Esophagus (tissue), 2 donors: Measurements from ENCODE around the gene ZNF853. TPM values are rescaled to one million over a fixed set of nuclear protein-coding genes. Genes with fewer than 3 reads are reported as not detected.

Experiments
- H3K27ac ChIP-seq, 2 donors: one replicate each; pipeline ENCODE4 v1.5.1; 2013; ENCODE audit warnings: low read depth in 2 of 2, mild to moderate bottlenecking in 2 of 2, inconsistent platforms in 1 of 2, low read length in 1 of 2, moderate library complexity in 1 of 2
- H3K27me3 ChIP-seq, 2 donors: one replicate each; pipeline ENCODE4 v1.6.1; 2013; ENCODE audit warnings: low read length in 2 of 2, control low read depth in 1 of 2, mild to moderate bottlenecking in 1 of 2; ENCODE audit not compliant: insufficient read depth in 2 of 2, control insufficient read depth in 1 of 2
- H3K36me3 ChIP-seq, 2 donors: one replicate each; pipeline ENCODE4 v1.6.1; 2013; ENCODE audit warnings: low read length in 1 of 2; ENCODE audit not compliant: control insufficient read depth in 2 of 2, insufficient read depth in 2 of 2
- H3K4me1 ChIP-seq, 2 donors: one replicate each; pipeline ENCODE4 v1.6.1; 2013; ENCODE audit warnings: low read length in 1 of 2; ENCODE audit not compliant: control insufficient read depth in 2 of 2, insufficient read depth in 2 of 2
- H3K4me3 ChIP-seq, 2 donors: one replicate each; pipeline ENCODE4 v1.5.1; 2013; ENCODE audit warnings: low read length in 2 of 2, mild to moderate bottlenecking in 2 of 2, low read depth in 1 of 2, moderate library complexity in 1 of 2
- H3K9me3 ChIP-seq, 2 donors: one replicate each; pipeline ENCODE4 v1.6.1; 2013; ENCODE audit warnings: mild to moderate bottlenecking in 2 of 2, low read depth in 1 of 2, low read length in 1 of 2, moderate library complexity in 1 of 2; ENCODE audit not compliant: control insufficient read depth in 2 of 2, insufficient read depth in 1 of 2
- WGBS, 2 donors: extraction: QIAGEN DNeasy Blood & Tissue Kit; methylation state at CpG; one replicate each; pipeline ENCODE4 v1.1.7; 2013; 5-methylcytosine and 5-hydroxymethylcytosine counted together
- polyA plus RNA-seq, 2 donors: library from polyadenylated mRNA; stranded (reverse); fragments of 200-250 nt; gene quantifications; one replicate each; pipeline ENCODE4 v1.2.3, GENCODE V29; 2013
- donor health status: healthy with polysubstance abuse.
- donor health status: Bipolar disorder and iron deficiency.

ZNF853 gene
- polyA plus RNA-seq, 2 donors = 0.35 to 1.2 TPM

GRCh38 chr7:6642239-6642839 lies 26.9 kb downstream of the ZNF853 start:
- H3K4me1 ChIP-seq = peaks cover 2 to 8% of the 10 kb centered on the region in 2 donors
- H3K36me3 ChIP-seq = peaks cover 23 to 48% of the 10 kb centered on the region in 2 donors
- H3K27ac ChIP-seq = no peak overlapping the region
- peaks cover 0 to 2% of the 10 kb centered on the region in 2 donors for H3K9me3 ChIP-seq
- no peaks in the 10 kb centered on the region for H3K27me3 ChIP-seq
- H3K4me3 ChIP-seq = no peak overlapping the region
- WGBS, 2 donors = 91 to 93% methylated on average over 24 of the region's 24 CpGs

DNA sequence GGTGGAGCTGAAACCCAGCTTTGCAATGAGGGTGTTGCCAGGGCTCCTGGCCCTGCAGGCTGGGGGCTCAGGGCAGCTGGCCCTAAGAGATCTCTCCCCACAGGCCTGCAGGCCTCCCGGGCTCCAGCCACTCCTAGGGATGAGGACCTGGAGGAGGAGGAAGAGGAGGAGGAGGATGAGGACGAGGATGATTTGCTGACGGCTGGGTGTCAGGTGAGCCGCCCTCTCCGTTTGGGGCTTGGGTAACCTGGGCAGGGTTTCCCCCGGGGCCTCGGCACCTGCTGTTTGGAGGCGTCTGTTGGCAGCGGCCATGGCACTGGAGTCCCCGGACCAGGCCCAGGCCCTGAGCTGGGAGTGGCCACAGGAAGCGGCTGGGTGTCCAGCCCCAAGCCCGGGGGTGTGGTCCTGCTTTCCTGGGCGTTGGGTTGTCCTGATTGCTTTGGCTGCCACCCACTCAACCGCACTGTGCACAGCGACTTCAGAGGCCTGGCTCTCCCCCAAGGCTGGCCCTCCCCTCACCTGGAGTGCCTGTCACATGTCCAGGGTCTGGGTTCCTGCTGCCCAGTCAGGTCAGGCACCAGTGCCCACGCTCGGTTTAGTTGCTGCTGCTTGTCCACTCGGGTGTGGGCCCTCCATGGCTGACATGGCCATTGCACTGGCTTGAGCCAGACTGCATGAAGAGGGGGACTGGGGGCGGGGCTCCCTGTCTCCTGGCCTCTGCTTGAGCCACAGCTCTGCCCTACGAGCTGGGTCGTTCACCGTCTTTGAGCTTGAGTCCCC lies 27.6 kb downstream of the ZNF853 start:
- Histone ChIP-seq H3K27ac (no peak overlapping the region), H3K4me3 (no peak overlapping the region), H3K27me3 (no peaks in the 10 kb centered on the region), H3K4me1 (peaks cover 2 to 8% of the 10 kb centered on the region in 2 donors), H3K36me3 (peaks cover 23 to 54% of the 10 kb centered on the region in 2 donors), H3K9me3 (peaks cover 0 to 2% of the 10 kb centered on the region in 2 donors)
- WGBS, 2 donors = 85 to 88% methylated on average over 22 of the region's 22 CpGs

- no peak overlapping the region for H3K4me3 ChIP-seq
- no peaks in the 10 kb centered on the region for H3K27me3 ChIP-seq
- H3K36me3 ChIP-seq = peaks cover 23 to 60% of the 10 kb centered on the region in 2 donors
- peaks cover 2% of the 10 kb centered on the region in 2 donors for H3K4me1 ChIP-seq
- peaks cover 0 to 2% of the 10 kb centered on the region in 2 donors for H3K9me3 ChIP-seq
- no peak overlapping the region for H3K27ac ChIP-seq
- WGBS, 2 donors = 94 to 95% methylated on average over 21 of the region's 21 CpGs
Observed at GRCh38 chr7:6643915-6644625, 28.7 kb downstream of the ZNF853 start.

DNA sequence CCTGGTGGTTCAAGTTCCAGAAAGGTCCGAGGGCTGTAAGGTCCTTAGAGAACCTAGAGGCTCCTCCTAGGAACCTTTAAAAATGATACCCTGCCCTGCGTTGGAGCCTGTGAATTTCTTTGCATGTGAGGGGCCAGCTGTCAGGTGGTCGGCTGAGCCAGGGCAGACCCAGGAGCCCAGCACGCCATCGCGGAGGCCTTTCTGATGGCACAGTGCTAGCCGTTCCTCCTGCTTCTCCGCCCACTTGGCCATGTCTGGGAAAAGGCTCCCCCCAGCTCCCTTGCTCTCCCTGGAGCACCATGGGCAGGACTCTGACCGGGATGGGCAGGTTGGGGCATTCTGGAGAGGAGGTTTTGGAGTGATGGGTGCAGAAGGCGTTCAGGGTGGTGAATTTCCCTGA lies 29.3 kb downstream of the ZNF853 start:
- Histone ChIP-seq H3K4me3 (no peak overlapping the region), H3K36me3 (peaks cover 23 to 65% of the 10 kb centered on the region in 2 donors), H3K27me3 (no peaks in the 10 kb centered on the region), H3K27ac (no peak overlapping the region), H3K4me1 (peaks cover 2% of the 10 kb centered on the region in 2 donors), H3K9me3 (peaks cover 0 to under 1% of the 10 kb centered on the region in 2 donors)
- WGBS, 2 donors = 93 to 96% methylated on average over 10 of the region's 10 CpGs

GRCh38 chr7:6646465-6646864 lies 31.1 kb downstream of the ZNF853 start:
- Histone ChIP-seq H3K27me3 (no peaks in the 10 kb centered on the region), H3K4me3 (no peak overlapping the region), H3K4me1 (peaks cover 0 to 2% of the 10 kb centered on the region in 2 donors), H3K9me3 (no peaks in the 10 kb centered on the region), H3K27ac (no peak overlapping the region), H3K36me3 (peaks cover 18 to 74% of the 10 kb centered on the region in 2 donors)
- 76 to 85% methylated on average over 8 of the region's 8 CpGs for WGBS, 2 donors

- Histone ChIP-seq H3K9me3 (peaks cover 0 to 4% of the 10 kb centered on the region in 2 donors), H3K36me3 (peaks cover 23 to 73% of the 10 kb centered on the region in 2 donors), H3K4me1 (peaks cover 0 to 2% of the 10 kb centered on the region in 2 donors), H3K27me3 (no peaks in the 10 kb centered on the region), H3K27ac (no peak overlapping the region), H3K4me3 (no peak overlapping the region)
- WGBS, 2 donors = 81 to 83% methylated on average over 8 of the region's 8 CpGs
Observed at GRCh38 chr7:6647080-6647479, 31.7 kb downstream of the ZNF853 start.

DNA sequence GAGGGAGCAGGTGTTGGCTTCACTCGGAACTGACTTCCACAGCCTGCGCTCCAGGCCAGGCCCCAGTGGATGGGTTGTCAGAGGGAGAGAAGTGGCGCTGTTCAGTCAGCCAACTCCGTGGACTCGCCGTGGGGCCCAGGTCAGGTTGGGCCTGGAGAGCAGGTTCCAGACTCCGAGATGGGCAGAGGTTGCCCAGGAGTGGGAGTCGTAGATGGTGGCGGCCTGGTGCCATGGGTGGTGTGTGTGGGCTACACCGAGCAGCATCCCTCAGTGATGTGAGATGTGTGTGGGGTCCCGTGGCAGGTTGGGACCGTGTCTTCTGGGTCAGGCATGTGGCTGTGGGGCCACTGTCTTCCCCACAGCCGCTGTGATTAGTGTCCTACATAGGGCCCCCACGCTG lies 32.1 kb downstream of the ZNF853 start:
- peaks cover 0 to 9% of the 10 kb centered on the region in 2 donors for H3K9me3 ChIP-seq
- peaks cover 0 to 2% of the 10 kb centered on the region in 2 donors for H3K4me1 ChIP-seq
- 89 to 92% methylated on average over 14 of the region's 14 CpGs for WGBS, 2 donors
- peaks cover 28 to 73% of the 10 kb centered on the region in 2 donors for H3K36me3 ChIP-seq
- no peak overlapping the region for H3K27ac ChIP-seq
- no peak overlapping the region for H3K4me3 ChIP-seq
- H3K27me3 ChIP-seq = no peaks in the 10 kb centered on the region

DNA sequence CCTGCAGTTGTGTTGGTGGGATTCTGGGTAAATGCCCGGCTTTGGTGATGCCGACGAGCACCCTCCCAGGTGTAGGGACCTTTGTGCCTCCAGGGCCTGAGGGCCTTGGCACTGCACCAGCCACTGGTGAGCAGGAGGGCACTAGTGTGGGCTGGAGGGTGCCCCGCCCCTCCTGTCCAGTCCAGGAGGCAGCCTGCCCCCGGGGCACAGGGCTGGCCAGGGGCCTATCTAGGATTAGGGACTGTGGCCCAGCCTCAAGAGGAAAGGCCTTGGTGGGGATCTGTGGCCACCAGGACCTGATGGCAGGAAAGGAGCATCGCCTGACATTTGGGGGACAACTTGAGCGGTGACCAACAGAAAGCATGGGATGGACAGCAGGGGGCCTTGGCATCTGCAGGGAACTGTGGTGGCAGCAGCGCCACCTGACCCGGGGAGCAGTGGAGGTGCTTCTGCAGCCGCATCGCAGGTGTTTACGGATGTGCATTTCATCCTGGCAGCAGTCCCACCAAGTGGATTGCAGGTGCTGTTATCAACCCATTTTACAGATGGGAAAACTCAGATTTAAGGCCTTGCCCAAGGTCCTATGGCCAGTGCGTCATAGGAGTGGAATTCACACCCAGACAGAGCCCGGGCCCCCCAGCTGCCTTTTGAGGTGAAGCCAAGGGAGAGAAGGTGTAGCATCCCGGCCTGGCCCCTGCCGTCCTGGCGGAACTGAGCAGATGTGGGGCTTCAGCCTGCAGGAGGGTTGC lies 32.8 kb downstream of the ZNF853 start:
- 92 to 95% methylated on average over 17 of the region's 17 CpGs for WGBS, 2 donors
- peaks cover 0 to 2% of the 10 kb centered on the region in 2 donors for H3K4me1 ChIP-seq
- H3K9me3 ChIP-seq = peaks cover 0 to 14% of the 10 kb centered on the region in 2 donors
- H3K36me3 ChIP-seq = peaks cover 29 to 73% of the 10 kb centered on the region in 2 donors
- H3K4me3 ChIP-seq = no peak overlapping the region
- H3K27me3 ChIP-seq = no peaks in the 10 kb centered on the region
- H3K27ac ChIP-seq = no peak overlapping the region

GRCh38 chr7:6648815-6649104 lies 33.4 kb downstream of the ZNF853 start:
- Histone ChIP-seq H3K27me3 (no peaks in the 10 kb centered on the region), H3K36me3 (peaks cover 25 to 72% of the 10 kb centered on the region in 2 donors), H3K9me3 (peaks cover 0 to 17% of the 10 kb centered on the region in 2 donors), H3K4me1 (peaks cover 0 to 2% of the 10 kb centered on the region in 2 donors), H3K27ac (no peak overlapping the region), H3K4me3 (no peak overlapping the region)
- 95% methylated on average over 5 of the region's 5 CpGs for WGBS, 2 donors
